ENCODE data around the gene IQCH. TPM values are rescaled to one million over a fixed set of nuclear protein-coding genes. Genes with fewer than 3 reads are reported as not detected.

Gene IQCH
- polyA plus RNA-seq, 3 donors = 0.03 TPM; not detected in 2

DNA sequence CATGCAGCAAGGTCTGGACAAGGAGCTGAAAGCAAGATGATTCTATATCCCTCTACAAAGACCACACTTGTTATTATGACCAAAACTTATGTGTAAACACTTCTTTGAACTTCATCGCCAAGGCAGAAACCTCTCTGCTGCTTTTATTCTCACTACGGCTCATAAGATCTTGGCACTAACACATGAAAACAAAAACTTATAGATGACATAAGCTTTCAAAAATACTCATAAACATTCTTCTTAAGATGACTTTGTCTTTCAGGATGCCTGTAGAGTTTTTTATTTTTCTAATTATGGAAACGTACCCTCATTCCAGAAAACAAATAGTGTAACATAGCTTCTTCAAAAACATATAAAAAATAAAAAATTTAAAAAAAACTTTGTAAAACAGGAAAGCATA is 253.8 kb downstream of the IQCH start:
- TF ChIP-seq, protein P1, sequence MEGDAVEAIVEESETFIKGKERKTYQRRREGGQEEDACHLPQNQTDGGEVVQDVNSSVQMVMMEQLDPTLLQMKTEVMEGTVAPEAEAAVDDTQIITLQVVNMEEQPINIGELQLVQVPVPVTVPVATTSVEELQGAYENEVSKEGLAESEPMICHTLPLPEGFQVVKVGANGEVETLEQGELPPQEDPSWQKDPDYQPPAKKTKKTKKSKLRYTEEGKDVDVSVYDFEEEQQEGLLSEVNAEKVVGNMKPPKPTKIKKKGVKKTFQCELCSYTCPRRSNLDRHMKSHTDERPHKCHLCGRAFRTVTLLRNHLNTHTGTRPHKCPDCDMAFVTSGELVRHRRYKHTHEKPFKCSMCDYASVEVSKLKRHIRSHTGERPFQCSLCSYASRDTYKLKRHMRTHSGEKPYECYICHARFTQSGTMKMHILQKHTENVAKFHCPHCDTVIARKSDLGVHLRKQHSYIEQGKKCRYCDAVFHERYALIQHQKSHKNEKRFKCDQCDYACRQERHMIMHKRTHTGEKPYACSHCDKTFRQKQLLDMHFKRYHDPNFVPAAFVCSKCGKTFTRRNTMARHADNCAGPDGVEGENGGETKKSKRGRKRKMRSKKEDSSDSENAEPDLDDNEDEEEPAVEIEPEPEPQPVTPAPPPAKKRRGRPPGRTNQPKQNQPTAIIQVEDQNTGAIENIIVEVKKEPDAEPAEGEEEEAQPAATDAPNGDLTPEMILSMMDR (IDR thresholded peaks at IDR 0.05) = no peak

DNA sequence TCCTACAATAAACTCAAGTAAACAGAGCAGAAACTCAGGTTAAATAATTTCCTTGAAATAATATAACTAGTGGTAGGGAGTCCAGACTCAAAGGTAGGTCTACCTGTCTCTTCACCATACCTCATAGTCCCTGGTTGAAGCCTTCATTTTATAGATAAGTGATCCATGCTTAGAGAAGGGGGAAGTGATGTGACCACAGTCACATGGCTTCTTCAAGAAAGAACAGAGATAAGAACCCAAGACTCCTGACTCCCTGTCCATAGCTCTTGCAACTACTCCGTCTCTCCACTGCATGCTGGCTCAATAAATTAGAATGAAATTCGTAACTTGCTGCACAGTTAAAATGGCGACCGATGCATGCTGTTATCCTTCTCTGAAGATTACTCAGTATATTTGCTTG is 255.3 kb downstream of the IQCH start:
- H3K4me1 ChIP-seq (ENCODE audit: control insufficient read depth in 1 of 2, insufficient read depth in 2 of 2, low read length in 2 of 2) = peaks cover 28 to 29% of the 10 kb centered on the region in 2 donors
- no peak overlapping the region for H2AFZ ChIP-seq (ENCODE audit: insufficient read depth, low read depth, low read length, poor library complexity, severe bottlenecking)
- H3K36me3 ChIP-seq (replicated peaks in 1 of 2; ENCODE audit: control insufficient read depth in 1 of 2, insufficient read depth in 2 of 2, low read length in 2 of 2) = peaks cover 3 to 23% of the 10 kb centered on the region in 2 donors
- no peak overlapping the region for H3K9ac ChIP-seq (ENCODE audit: insufficient read depth, low read length, poor library complexity, severe bottlenecking)
- no peak overlapping the region for H3K27ac Mint-ChIP-seq
- H3K4me1 Mint-ChIP-seq = peaks cover 35% of the 10 kb centered on the region
- H3K4me3 ChIP-seq (replicated peaks in 1 of 3; ENCODE audit: low read depth in 2 of 3, low read length in 3 of 3) = no peak overlapping the region
- no peaks in the 10 kb centered on the region for H3K27me3 Mint-ChIP-seq (ENCODE audit: low read depth in 3 of 3)
- no peaks in the 10 kb centered on the region for H4K20me1 ChIP-seq (ENCODE audit: insufficient read depth, low read length)
- H3K9me3 Mint-ChIP-seq = no peaks in the 10 kb centered on the region
- H3K4me2 ChIP-seq (replicated peaks; ENCODE audit: extremely low read depth, low read length, poor library complexity, severe bottlenecking) = no peak overlapping the region
- no peak for DNase-seq
- H3K79me2 ChIP-seq (ENCODE audit: insufficient read depth, low read length) = no peaks in the 10 kb centered on the region
- no peak overlapping the region for H3K4me3 Mint-ChIP-seq
- 90% methylated on average over 3 of the region's 4 CpGs for WGBS (ENCODE audit: insufficient coverage)
- TF ChIP-seq, protein P1 (IDR thresholded peaks at IDR 0.05) = no peak
- intact Hi-C loops (cut with micrococcal nuclease) = no loop called here
- H3K36me3 Mint-ChIP-seq = peaks cover 15 to 30% of the 10 kb centered on the region in 2 donors
- H3K27me3 ChIP-seq (ENCODE audit: control insufficient read depth in 2 of 2, insufficient read depth in 2 of 2, low read length in 2 of 2) = no peaks in the 10 kb centered on the region
- H3K9me3 ChIP-seq (replicated peaks in 1 of 2; ENCODE audit: control insufficient read depth in 1 of 2, insufficient read depth in 1 of 2, low read length in 2 of 2) = no peaks in the 10 kb centered on the region
- H3K27ac ChIP-seq (ENCODE audit: low read depth in 1 of 2, low read length in 2 of 2) = no peak overlapping the region

More for the DNA sequence above, 253.8 kb downstream of the IQCH start:
- Mint-ChIP-seq H3K27me3 (ENCODE audit: low read depth in 3 of 3) (no peaks in the 10 kb centered on the region), H3K4me1 (peaks cover 43% of the 10 kb centered on the region), H3K9me3 (no peaks in the 10 kb centered on the region), H3K36me3 (peaks cover 9 to 18% of the 10 kb centered on the region in 2 donors), H3K4me3 (no peak overlapping the region), H3K27ac (no peak overlapping the region)
- H3K36me3 ChIP-seq (replicated peaks in 1 of 2; ENCODE audit: control insufficient read depth in 1 of 2, insufficient read depth in 2 of 2, low read length in 2 of 2) = peaks cover 3 to 14% of the 10 kb centered on the region in 2 donors
- H3K9me3 ChIP-seq (replicated peaks in 1 of 2; ENCODE audit: control insufficient read depth in 1 of 2, insufficient read depth in 1 of 2, low read length in 2 of 2) = no peaks in the 10 kb centered on the region
- H3K4me1 ChIP-seq (ENCODE audit: control insufficient read depth in 1 of 2, insufficient read depth in 2 of 2, low read length in 2 of 2) = peaks cover 35 to 40% of the 10 kb centered on the region in 2 donors
- WGBS (ENCODE audit: insufficient coverage) = 100% methylated on average over 1 of the region's 3 CpGs
- DNase-seq = no peak
- no peak overlapping the region for H2AFZ ChIP-seq (ENCODE audit: insufficient read depth, low read depth, low read length, poor library complexity, severe bottlenecking)
- H3K27me3 ChIP-seq (ENCODE audit: control insufficient read depth in 2 of 2, insufficient read depth in 2 of 2, low read length in 2 of 2) = no peaks in the 10 kb centered on the region
- H3K4me3 ChIP-seq (replicated peaks in 1 of 3; ENCODE audit: low read depth in 2 of 3, low read length in 3 of 3) = no peak overlapping the region
- H3K79me2 ChIP-seq (ENCODE audit: insufficient read depth, low read length) = no peaks in the 10 kb centered on the region
- H4K20me1 ChIP-seq (ENCODE audit: insufficient read depth, low read length) = no peaks in the 10 kb centered on the region
- no peak overlapping the region for H3K27ac ChIP-seq (ENCODE audit: low read depth in 1 of 2, low read length in 2 of 2)
- H3K9ac ChIP-seq (ENCODE audit: insufficient read depth, low read length, poor library complexity, severe bottlenecking) = no peak overlapping the region
- H3K4me2 ChIP-seq (replicated peaks; ENCODE audit: extremely low read depth, low read length, poor library complexity, severe bottlenecking) = no peak overlapping the region
- intact Hi-C loops (cut with micrococcal nuclease) = no loop called here
